Sigmoid colon (tissue), 7 donors: Measurements from ENCODE around the gene CCNI2. TPM values are rescaled to one million over a fixed set of nuclear protein-coding genes. Genes with fewer than 3 reads are reported as not detected.

Experiments used
- DNase-seq: peaks from one replicate; pipeline ENCODE4 v3.0.0-alpha.2; 2019
- H3K27ac ChIP-seq, 4 donors: fragments of 200-600 bp; sonication (generic); one replicate each; pipeline ENCODE4 v1.5.1; 2016 to 2019; ENCODE audit warnings: mild to moderate bottlenecking in 1 of 4
- H3K27me3 ChIP-seq, 3 donors: fragments of 200-600 bp; sonication (generic); one replicate each; pipeline ENCODE4 v1.5.1; 2019; ENCODE audit warnings: mild to moderate bottlenecking in 1 of 3
- H3K36me3 ChIP-seq, 4 donors: fragments of 200-600 bp; sonication (generic); one replicate each; pipeline ENCODE4 v1.5.1; 2016 to 2019
- H3K4me1 ChIP-seq, 4 donors: fragments of 200-600 bp; sonication (generic); one replicate each; pipeline ENCODE4 v1.5.1; 2017 to 2019
- H3K4me3 ChIP-seq, 4 donors: fragments of 200-600 bp; sonication (generic); one replicate each; pipeline ENCODE4 v1.5.1; 2017 to 2019; ENCODE audit warnings: mild to moderate bottlenecking in 2 of 4, moderate library complexity in 1 of 4
- H3K9me3 ChIP-seq, 4 donors: fragments of 200-600 bp in 3 of 4; sonication (generic) in 3 of 4; one replicate each; pipeline versions ENCODE4 v1.5.1 to v1.6.1; 2013 to 2019
- EP300 ChIP-seq, 4 donors: sonication (generic); formaldehyde crosslinking; IDR thresholded peaks; one replicate each; pipeline ENCODE4 v1.6.1; 2017; ENCODE audit warnings: antibody characterized with exemption in 4 of 4
- POLR2A ChIP-seq, 2 donors: fragments of 450-650 bp; IDR thresholded peaks; one replicate each; pipeline ENCODE4 v1.6.1; 2016; ENCODE audit warnings: antibody characterized with exemption in 2 of 2, mild to moderate bottlenecking in 2 of 2, moderate library complexity in 2 of 2
- POLR2AphosphoS5 ChIP-seq, 4 donors: sonication (generic); formaldehyde crosslinking; IDR thresholded peaks; one replicate each; pipeline ENCODE4 v1.6.1; 2017; ENCODE audit warnings: antibody characterized with exemption in 4 of 4
- WGBS, 2 donors: extraction: QIAGEN DNeasy Blood & Tissue Kit; methylation state at CpG; one replicate each; pipeline ENCODE4 v1.1.7; 2013; 5-methylcytosine and 5-hydroxymethylcytosine counted together
- intact Hi-C: fragments of 100-400 bp; cut with DNase I; formaldehyde crosslinking; loops from one replicate; pipeline ENCODE4 v1.15.1; 2023
- polyA plus RNA-seq, 3 donors: library from polyadenylated mRNA; stranded (reverse); fragments of 200-250 nt; gene quantifications; one replicate each; pipeline ENCODE4 v1.2.3, GENCODE V29; 2013
- total RNA-seq, 4 donors: library from RNA; depleted of rRNA; stranded (reverse); fragments of >200 nt; gene quantifications; one replicate each; pipeline ENCODE4 v1.1.0, GENCODE V29; 2016
- TF ChIP-seq, protein P1 (sequence below), 4 experiments: fragments of 450-650 bp in 3 of 4; fragments of 200-600 bp in 1 of 4; IDR thresholded peaks; one replicate each; pipeline ENCODE4 v1.5.1; 2016 to 2019; ENCODE audit warnings: antibody characterized with exemption in 4 of 4, mild to moderate bottlenecking in 3 of 4, moderate library complexity in 2 of 4
- donor health status: healthy with polysubstance abuse.
- donor health status: Bipolar disorder and iron deficiency.
- donor health status: healthy.

Gene CCNI2, protein sequence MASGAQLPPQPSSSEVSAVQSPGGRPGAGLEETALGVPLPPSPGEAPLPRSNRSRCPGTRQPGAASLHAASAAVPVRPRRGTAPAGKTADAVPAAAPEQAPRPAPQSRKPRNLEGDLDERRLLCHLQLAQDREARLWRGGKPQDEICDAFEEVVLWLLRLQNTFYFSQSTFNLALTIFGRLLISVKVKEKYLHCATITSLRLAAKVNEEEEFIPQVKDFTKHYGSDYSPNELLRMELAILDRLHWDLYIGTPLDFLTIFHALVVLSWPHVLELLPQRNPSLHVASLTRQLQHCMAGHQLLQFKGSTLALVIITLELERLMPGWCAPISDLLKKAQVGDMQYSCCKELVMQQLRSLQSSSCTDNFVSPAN
- total RNA-seq (1 to 10 TPM in 1 of 4 donors, not detected in 3; 1.4 TPM), polyA plus RNA-seq (1 to 10 TPM; 1.8 to 5.3 (median 2.3) TPM)

DNA sequence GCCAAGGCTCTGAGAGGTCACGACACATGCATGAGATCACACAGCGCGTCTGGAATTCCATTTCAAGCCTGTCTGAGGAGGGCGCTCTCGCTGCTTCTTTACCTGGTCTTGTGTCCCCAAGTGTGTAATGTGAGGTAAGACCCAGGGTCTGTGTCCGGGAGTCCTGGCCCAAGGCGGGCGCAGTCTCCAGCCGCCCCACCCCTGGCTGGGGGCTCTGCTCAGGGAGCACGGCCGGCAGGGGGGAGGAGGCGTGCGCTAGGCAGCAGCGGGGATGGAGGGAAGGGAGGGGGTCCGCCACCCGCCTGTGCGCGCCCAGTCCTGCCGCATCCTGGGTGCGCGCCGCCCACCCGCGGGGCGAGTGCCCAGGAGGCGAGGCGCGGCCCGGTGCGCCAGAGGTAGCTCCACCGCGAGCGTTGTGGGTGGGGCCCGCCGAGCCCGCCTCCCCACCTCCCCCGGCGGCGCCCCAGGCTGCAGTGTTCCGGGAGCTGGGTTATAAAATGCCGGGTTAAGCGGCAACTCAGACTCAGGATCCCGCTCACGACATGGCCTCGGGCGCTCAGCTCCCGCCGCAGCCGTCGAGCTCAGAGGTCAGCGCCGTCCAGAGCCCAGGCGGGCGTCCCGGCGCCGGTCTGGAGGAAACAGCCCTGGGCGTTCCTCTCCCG is at the start of gene CCNI2:
TSS of gene CCNI2 (plus strand) at position 473 of the 662 bp plus-strand sequence. CDS start at position 543, 70 bp downstream.
- Histone ChIP-seq H3K27ac (no peak within 1 kb of the TSS), H3K9me3 (no peaks in the 10 kb centered on the region), H3K4me3 (peak within 1 kb of the TSS in 3 of 4 donors; percentile 21 to 46 (median 41)), H3K36me3 (no peaks in the 10 kb centered on the region), H3K4me1 (peaks cover 0 to 13% (median 11%) of the 10 kb centered on the region in 4 donors), H3K27me3 (peaks cover 20 to 54% (median 36%) of the 10 kb centered on the region in 3 donors)
- DNase-seq: no peak
- intact Hi-C loops: no loop called here
- no peak for TF ChIP-seq EP300 (IDR thresholded peaks at IDR 0.05)
- no peak for TF ChIP-seq POLR2A (IDR thresholded peaks at IDR 0.05)
- TF ChIP-seq POLR2AphosphoS5 (IDR thresholded peaks at IDR 0.05): no peak
- TF ChIP-seq, protein P1, sequence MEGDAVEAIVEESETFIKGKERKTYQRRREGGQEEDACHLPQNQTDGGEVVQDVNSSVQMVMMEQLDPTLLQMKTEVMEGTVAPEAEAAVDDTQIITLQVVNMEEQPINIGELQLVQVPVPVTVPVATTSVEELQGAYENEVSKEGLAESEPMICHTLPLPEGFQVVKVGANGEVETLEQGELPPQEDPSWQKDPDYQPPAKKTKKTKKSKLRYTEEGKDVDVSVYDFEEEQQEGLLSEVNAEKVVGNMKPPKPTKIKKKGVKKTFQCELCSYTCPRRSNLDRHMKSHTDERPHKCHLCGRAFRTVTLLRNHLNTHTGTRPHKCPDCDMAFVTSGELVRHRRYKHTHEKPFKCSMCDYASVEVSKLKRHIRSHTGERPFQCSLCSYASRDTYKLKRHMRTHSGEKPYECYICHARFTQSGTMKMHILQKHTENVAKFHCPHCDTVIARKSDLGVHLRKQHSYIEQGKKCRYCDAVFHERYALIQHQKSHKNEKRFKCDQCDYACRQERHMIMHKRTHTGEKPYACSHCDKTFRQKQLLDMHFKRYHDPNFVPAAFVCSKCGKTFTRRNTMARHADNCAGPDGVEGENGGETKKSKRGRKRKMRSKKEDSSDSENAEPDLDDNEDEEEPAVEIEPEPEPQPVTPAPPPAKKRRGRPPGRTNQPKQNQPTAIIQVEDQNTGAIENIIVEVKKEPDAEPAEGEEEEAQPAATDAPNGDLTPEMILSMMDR (IDR thresholded peaks at IDR 0.05): no peak
- 1% methylated on average over 59 of the region's 59 CpGs for WGBS, 2 donors

DNA sequence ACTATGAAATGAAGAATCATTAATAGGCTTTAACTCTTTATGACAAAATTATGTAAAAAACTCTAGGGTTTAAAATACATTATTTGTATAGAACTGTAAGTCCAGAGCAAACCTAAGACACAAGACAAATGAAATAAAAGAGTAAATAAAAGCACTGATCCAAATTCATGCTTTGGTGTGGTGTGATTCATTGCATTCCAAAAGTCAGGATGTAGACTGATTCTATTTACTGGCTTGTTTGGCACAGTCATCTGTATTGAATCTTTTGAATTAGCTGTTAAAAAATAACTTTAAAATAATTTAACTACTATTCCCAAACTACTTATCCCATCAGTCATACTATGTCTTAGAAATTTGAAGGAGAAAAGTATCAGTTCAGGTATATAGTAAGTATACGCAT is 42.4 kb upstream of the CCNI2 start:
- Histone ChIP-seq H3K4me1 (no peaks in the 10 kb centered on the region), H3K27ac (no peak overlapping the region), H3K4me3 (no peak overlapping the region), H3K27me3 (no peaks in the 10 kb centered on the region), H3K9me3 (no peaks in the 10 kb centered on the region), H3K36me3 (peaks cover 4 to 49% (median 7%) of the 10 kb centered on the region in 4 donors)
- no peak for TF ChIP-seq POLR2A (IDR thresholded peaks at IDR 0.05)
- no peak for TF ChIP-seq EP300 (IDR thresholded peaks at IDR 0.05)
- TF ChIP-seq, protein P1 (IDR thresholded peaks at IDR 0.05): no peak
- TF ChIP-seq POLR2AphosphoS5 (IDR thresholded peaks at IDR 0.05): no peak
- intact Hi-C loops: no loop called here
- DNase-seq: no peak
- 97 to 99% methylated on average over 1 of the region's 1 CpG for WGBS, 2 donors

DNA sequence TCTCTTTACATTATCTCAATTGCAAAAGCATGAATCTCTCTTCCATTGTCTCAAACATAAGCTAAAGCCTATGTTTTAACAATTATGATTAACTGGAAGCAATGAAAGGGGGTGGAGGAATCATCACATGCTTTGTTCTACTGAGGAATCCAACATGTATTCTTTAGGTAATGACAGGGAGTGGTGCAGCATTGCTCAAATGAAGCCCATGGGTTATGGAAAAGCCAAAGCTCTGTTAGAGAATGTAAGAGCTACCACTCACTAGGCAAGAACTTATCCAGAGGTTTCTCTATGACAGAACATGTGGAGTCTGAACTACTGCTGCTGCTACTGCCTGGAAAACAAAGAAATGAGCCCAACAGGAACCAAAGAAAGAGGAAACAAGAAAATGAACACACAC is 38.6 kb upstream of the CCNI2 start:
- Histone ChIP-seq H3K27ac (no peak overlapping the region), H3K4me3 (no peak overlapping the region), H3K27me3 (no peaks in the 10 kb centered on the region), H3K36me3 (peaks cover 0 to 17% (median 0%) of the 10 kb centered on the region in 4 donors), H3K4me1 (no peaks in the 10 kb centered on the region), H3K9me3 (no peaks in the 10 kb centered on the region)
- TF ChIP-seq POLR2A (IDR thresholded peaks at IDR 0.05): no peak
- no peak for DNase-seq
- intact Hi-C loops: no loop called here

DNA sequence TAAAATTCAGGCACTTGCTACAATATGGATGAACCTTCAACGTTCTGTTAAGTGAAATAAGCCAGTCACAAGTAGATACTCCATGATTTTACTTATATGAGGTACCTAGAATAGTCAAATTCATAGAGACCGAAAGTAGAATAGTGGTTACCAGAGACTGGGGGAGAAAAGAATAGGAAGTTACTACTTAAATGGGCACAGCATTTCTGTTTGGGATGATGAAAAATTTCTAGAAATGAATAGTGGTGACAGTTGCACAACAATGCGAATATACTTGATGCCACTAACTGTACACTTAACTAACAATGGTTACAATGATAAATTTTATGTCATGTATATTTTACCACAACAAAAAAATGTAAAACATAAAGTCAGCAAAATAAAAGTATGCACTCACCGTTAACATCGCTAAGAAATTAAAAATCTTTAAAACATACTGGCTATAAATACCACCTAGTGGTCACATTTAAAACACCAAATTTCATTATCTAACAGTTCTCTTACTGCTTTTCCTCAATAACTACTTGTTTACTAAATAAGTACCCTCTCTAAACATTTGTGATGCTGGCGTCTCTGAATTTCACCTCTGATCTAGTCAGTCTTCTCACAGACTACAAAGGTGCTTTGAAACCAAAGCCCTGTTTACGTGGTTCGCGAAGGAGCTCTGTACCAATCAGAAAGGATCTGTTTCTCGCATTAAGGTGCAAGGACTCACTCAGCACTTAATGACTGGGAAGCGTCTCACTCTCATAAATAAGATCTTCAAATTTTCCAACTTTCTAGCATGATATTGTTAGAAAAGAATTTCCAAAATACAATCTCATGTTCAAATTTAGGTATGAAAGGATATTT is 32.5 kb upstream of the CCNI2 start:
- peaks cover 0 to 2% (median 0%) of the 10 kb centered on the region in 4 donors for H3K36me3 ChIP-seq
- no peak overlapping the region for H3K27ac ChIP-seq
- DNase-seq: no peak
- H3K27me3 ChIP-seq: no peaks in the 10 kb centered on the region
- TF ChIP-seq, protein P1 (IDR thresholded peaks at IDR 0.05): peak in 2 of 4 experiments; percentile 26 to 27
- TF ChIP-seq EP300 (IDR thresholded peaks at IDR 0.05): no peak
- no peak overlapping the region for H3K4me3 ChIP-seq
- no peaks in the 10 kb centered on the region for H3K9me3 ChIP-seq
- WGBS, 2 donors: 67 to 68% methylated on average over 11 of the region's 11 CpGs
- peaks cover 0 to 3% (median 0%) of the 10 kb centered on the region in 4 donors for H3K4me1 ChIP-seq
- intact Hi-C loops: no loop called here
